Measurements from ENCODE around the gene LRIT2. TPM values are rescaled to one million over a fixed set of nuclear protein-coding genes. Genes with fewer than 3 reads are reported as not detected.

Gene LRIT2
- total RNA-seq, 3 donors from 2014 or later, result not detected

DNA sequence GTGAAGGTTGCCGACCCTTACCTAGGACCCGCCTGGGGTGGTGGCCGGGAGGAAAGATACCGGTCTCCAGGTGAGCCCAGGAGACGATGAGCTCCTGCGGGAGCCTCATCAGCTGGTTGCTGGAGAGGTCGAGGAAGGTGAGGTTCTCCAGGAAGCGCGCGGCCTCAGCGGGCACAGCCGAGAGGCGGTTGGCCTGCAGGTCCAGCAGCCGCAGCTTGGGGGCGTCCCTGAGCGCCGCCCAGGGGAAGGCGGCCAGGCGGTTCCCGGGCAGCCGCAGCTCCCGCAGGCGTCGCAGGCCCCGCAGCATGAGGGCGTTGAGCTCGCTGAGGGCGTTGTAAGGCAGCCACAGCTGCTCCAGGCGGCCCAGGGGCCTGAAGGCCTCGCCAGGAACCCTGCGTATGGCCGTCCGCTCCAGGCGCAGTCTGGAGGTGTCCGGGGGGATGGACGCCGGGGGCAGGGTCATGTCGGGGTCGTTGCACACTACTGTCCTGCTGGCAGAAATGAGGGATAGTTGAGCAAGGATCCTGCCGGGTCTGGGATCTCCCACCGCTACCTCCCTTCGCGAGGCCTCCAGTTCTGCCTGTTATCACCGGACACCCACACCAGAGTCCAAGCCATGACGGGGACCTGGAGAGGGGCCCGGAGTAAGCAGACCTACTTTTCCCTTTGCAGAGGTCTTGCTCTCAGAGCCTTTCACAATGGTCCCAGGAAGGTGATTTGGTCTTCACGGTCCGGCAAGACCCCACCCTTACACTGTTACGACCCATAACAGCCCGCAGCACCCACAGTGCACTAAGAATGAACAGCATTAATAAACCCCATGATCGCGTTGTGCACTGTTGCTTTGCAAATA, 12.1 kb upstream of the LRIT2 start:
- Histone ChIP-seq H3K4me1 (ENCODE audit: low read depth) (no peaks in the 10 kb centered on the region), H3K9me3 (no peaks in the 10 kb centered on the region), H3K4me3 (no peak overlapping the region), H3K36me3 (ENCODE audit: low read depth) (no peaks in the 10 kb centered on the region)
- intact Hi-C loops (cut with DNase I, micrococcal nuclease), result no loop called here
- no peak for DNase-seq
- no peak for TF ChIP-seq CTCF (IDR thresholded peaks at IDR 0.05)
- ATAC-seq, result no peak

GRCh38 chr10:84236807-84237198, 11.5 kb upstream of the LRIT2 start:
- TF ChIP-seq CTCF (IDR thresholded peaks at IDR 0.05), result no peak
- ATAC-seq, result no peak
- no peak overlapping the region for H3K4me3 ChIP-seq
- no peaks in the 10 kb centered on the region for H3K9me3 ChIP-seq
- no peaks in the 10 kb centered on the region for H3K4me1 ChIP-seq (ENCODE audit: low read depth)
- H3K36me3 ChIP-seq (ENCODE audit: low read depth), result no peaks in the 10 kb centered on the region
- intact Hi-C loops (cut with DNase I, micrococcal nuclease), result no loop called here
- DNase-seq, result no peak

GRCh38 chr10:84235096-84235495, 9.8 kb upstream of the LRIT2 start:
- Histone ChIP-seq H3K9me3 (no peaks in the 10 kb centered on the region), H3K4me3 (no peak overlapping the region), H3K4me1 (ENCODE audit: low read depth) (no peaks in the 10 kb centered on the region), H3K36me3 (ENCODE audit: low read depth) (no peaks in the 10 kb centered on the region)
- DNase-seq (no peak), ATAC-seq (no peak)
- intact Hi-C loops (cut with DNase I, micrococcal nuclease), result no loop called here
- no peak for TF ChIP-seq CTCF (IDR thresholded peaks at IDR 0.05)

GRCh38 chr10:84234479-84234878, 9.1 kb upstream of the LRIT2 start:
- Histone ChIP-seq H3K4me1 (ENCODE audit: low read depth) (no peaks in the 10 kb centered on the region), H3K36me3 (ENCODE audit: low read depth) (no peaks in the 10 kb centered on the region), H3K9me3 (no peaks in the 10 kb centered on the region), H3K4me3 (no peak overlapping the region)
- intact Hi-C loops (cut with DNase I, micrococcal nuclease), result no loop called here
- ATAC-seq (no peak), DNase-seq (no peak)
- TF ChIP-seq CTCF (IDR thresholded peaks at IDR 0.05), result no peak

DNA sequence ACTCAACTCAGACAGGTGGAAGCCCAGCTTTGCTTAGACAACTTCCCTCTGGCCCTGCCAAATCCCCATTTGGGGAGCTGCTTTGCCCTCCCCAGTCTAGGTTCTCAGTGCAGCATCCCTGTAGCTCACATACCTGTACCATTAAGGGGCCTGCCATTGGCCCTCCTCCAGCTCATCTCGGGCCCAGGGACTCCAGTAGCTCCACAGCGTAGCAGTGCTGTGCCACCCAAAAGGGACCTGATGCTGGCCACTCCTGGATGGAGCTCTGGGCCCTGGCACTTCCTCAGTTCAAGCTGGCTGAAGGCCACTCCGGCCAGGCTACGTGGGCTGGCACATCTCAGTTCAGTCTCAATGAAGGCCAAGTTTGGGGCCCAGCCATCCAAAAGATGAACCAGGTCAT, 8.6 kb upstream of the LRIT2 start:
- Histone ChIP-seq H3K4me3 (no peak overlapping the region), H3K9me3 (no peaks in the 10 kb centered on the region), H3K4me1 (ENCODE audit: low read depth) (no peaks in the 10 kb centered on the region), H3K36me3 (ENCODE audit: low read depth) (no peaks in the 10 kb centered on the region)
- no peak for TF ChIP-seq CTCF (IDR thresholded peaks at IDR 0.05)
- ATAC-seq (no peak), DNase-seq (no peak)
- intact Hi-C loops (cut with DNase I, micrococcal nuclease), result no loop called here

All from mucosa of descending colon (tissue), 3 donors.